Measurements from ENCODE around the gene SSTR4.

DNA sequence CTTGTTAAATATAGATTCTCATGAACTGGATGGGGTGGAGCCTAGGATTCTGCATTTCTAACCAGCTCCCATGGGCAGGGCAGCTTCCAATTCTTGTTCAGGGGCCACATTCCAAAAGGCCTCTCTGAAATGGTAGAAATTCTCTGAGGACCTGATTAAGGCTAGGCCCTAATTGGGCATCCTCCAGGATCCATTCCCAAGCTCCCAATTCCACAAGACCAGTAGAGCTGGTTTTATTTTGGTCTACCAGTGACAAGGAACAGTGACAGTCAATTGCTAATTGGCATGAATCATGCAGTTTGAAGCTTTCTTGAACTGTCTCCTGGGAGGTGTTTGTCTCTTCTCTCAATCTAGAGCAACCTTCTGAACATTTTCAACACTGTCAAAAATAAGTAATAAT, 11.3 kb downstream of the SSTR4 start:
- TF ChIP-seq POLR2A (IDR thresholded peaks at IDR 0.05): no peak
- TF ChIP-seq, protein P1, sequence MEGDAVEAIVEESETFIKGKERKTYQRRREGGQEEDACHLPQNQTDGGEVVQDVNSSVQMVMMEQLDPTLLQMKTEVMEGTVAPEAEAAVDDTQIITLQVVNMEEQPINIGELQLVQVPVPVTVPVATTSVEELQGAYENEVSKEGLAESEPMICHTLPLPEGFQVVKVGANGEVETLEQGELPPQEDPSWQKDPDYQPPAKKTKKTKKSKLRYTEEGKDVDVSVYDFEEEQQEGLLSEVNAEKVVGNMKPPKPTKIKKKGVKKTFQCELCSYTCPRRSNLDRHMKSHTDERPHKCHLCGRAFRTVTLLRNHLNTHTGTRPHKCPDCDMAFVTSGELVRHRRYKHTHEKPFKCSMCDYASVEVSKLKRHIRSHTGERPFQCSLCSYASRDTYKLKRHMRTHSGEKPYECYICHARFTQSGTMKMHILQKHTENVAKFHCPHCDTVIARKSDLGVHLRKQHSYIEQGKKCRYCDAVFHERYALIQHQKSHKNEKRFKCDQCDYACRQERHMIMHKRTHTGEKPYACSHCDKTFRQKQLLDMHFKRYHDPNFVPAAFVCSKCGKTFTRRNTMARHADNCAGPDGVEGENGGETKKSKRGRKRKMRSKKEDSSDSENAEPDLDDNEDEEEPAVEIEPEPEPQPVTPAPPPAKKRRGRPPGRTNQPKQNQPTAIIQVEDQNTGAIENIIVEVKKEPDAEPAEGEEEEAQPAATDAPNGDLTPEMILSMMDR (IDR thresholded peaks at IDR 0.05): no peak
